Measurements from ENCODE around the gene SPATA31D1. TPM values are rescaled to one million over a fixed set of nuclear protein-coding genes. Genes with fewer than 3 reads are reported as not detected.

The SPATA31D1 gene
- total RNA-seq, 1 experiment from 2014 or later, result not detected

DNA sequence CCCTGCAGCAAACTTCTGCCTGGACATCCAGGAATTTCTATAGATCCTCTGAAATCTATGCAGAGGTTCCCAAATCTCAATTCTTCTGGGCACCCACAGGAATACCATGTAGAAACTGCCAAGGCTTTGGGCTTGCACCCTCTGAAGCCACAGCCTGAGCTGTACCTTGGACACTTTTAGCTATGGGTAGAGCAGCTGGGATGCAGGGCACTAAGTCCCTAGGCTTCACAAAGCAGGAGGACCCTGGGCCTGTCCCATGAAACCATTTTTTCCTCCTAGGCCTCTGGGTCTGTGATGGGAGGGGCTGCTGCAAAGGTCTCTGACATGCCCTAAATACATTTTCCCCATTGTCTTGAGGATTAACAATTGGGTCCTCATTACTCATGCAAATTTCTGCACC, 32.9 kb upstream of the SPATA31D1 start:
- peaks cover 7% of the 10 kb centered on the region; the same call in 1 of the 2 replicates for H3K27me3 Mint-ChIP-seq (ENCODE audit: low read depth)
- H3K9me3 Mint-ChIP-seq, result peaks cover 59% of the 10 kb centered on the region
- ChIA-PET CTCF (no interaction called here), POLR2A (no interaction called here)
- peaks cover 34% of the 10 kb centered on the region for H3K36me3 Mint-ChIP-seq
- H3K4me3 Mint-ChIP-seq, result no peak overlapping the region
- no peaks in the 10 kb centered on the region for H3K4me1 Mint-ChIP-seq
- no peak overlapping the region for H3K27ac Mint-ChIP-seq
- no peak for DNase-seq (ENCODE audit: low spot score)
- TF ChIP-seq CBFB (CRISPR knock-in tag; IDR thresholded peaks at IDR 0.05; ENCODE audit: low read depth) (no peak), GABPB1 (CRISPR knock-in tag; IDR thresholded peaks at IDR 0.05) (no peak), IRF2 (CRISPR knock-in tag; IDR thresholded peaks at IDR 0.05; ENCODE audit: borderline replicate concordance, low read depth) (no peak), FOXJ3 (CRISPR knock-in tag; IDR thresholded peaks at IDR 0.05; ENCODE audit: borderline replicate concordance) (no peak), USF2 (CRISPR knock-in tag; IDR thresholded peaks at IDR 0.05) (no peak), ETV6 (CRISPR knock-in tag; IDR thresholded peaks at IDR 0.05) (no peak), TP53 (CRISPR knock-in tag; IDR thresholded peaks at IDR 0.05) (no peak), ZNF425 (CRISPR knock-in tag; conservative IDR thresholded peaks at IDR 0.05) (no peak), ZNF317 (CRISPR knock-in tag; IDR thresholded peaks at IDR 0.05; ENCODE audit: borderline replicate concordance, low read depth) (no peak), ZNF138 (CRISPR knock-in tag; conservative IDR thresholded peaks at IDR 0.05) (no peak), ZNF416 (CRISPR knock-in tag; IDR thresholded peaks at IDR 0.05) (no peak), TEAD4 (CRISPR knock-in tag; IDR thresholded peaks at IDR 0.05) (no peak), GTF2I (CRISPR knock-in tag; conservative IDR thresholded peaks at IDR 0.05) (no peak), ZNF512 (CRISPR knock-in tag; IDR thresholded peaks at IDR 0.05; ENCODE audit: borderline replicate concordance) (no peak), NFYB (CRISPR knock-in tag; conservative IDR thresholded peaks at IDR 0.05; ENCODE audit: low read depth) (no peak)
- TF ChIP-seq, protein P1, sequence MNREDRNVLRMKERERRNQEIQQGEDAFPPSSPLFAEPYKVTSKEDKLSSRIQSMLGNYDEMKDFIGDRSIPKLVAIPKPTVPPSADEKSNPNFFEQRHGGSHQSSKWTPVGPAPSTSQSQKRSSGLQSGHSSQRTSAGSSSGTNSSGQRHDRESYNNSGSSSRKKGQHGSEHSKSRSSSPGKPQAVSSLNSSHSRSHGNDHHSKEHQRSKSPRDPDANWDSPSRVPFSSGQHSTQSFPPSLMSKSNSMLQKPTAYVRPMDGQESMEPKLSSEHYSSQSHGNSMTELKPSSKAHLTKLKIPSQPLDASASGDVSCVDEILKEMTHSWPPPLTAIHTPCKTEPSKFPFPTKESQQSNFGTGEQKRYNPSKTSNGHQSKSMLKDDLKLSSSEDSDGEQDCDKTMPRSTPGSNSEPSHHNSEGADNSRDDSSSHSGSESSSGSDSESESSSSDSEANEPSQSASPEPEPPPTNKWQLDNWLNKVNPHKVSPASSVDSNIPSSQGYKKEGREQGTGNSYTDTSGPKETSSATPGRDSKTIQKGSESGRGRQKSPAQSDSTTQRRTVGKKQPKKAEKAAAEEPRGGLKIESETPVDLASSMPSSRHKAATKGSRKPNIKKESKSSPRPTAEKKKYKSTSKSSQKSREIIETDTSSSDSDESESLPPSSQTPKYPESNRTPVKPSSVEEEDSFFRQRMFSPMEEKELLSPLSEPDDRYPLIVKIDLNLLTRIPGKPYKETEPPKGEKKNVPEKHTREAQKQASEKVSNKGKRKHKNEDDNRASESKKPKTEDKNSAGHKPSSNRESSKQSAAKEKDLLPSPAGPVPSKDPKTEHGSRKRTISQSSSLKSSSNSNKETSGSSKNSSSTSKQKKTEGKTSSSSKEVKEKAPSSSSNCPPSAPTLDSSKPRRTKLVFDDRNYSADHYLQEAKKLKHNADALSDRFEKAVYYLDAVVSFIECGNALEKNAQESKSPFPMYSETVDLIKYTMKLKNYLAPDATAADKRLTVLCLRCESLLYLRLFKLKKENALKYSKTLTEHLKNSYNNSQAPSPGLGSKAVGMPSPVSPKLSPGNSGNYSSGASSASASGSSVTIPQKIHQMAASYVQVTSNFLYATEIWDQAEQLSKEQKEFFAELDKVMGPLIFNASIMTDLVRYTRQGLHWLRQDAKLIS (CRISPR knock-in tag; IDR thresholded peaks at IDR 0.05; ENCODE audit: borderline replicate concordance), result no peak
- TF ChIP-seq, protein P2, sequence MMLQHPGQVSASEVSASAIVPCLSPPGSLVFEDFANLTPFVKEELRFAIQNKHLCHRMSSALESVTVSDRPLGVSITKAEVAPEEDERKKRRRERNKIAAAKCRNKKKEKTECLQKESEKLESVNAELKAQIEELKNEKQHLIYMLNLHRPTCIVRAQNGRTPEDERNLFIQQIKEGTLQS (CRISPR knock-in tag; conservative IDR thresholded peaks at IDR 0.05), result no peak
- TF ChIP-seq, protein P3, sequence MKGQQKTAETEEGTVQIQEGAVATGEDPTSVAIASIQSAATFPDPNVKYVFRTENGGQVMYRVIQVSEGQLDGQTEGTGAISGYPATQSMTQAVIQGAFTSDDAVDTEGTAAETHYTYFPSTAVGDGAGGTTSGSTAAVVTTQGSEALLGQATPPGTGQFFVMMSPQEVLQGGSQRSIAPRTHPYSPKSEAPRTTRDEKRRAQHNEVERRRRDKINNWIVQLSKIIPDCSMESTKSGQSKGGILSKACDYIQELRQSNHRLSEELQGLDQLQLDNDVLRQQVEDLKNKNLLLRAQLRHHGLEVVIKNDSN (CRISPR knock-in tag; IDR thresholded peaks at IDR 0.05), result no peak
- ATAC-seq, result no peak

All from WTC11 (cell line).